ENCODE results near the gene TRAPPC4.

Gene TRAPPC4

GRCh38 chr11:119051440-119052162 lies 33.0 kb downstream of the TRAPPC4 start:
- no peak overlapping the region for H3K27ac ChIP-seq (replicated peaks)
- DNase-seq (ENCODE audit: low read depth in 1 of 2, low spot score in 1 of 2): no peak
- TF ChIP-seq CTCF (IDR thresholded peaks at IDR 0.05; ENCODE audit: insufficient read depth, low read length) (no peak), REST (IDR thresholded peaks at IDR 0.05; ENCODE audit: insufficient replicate concordance, low read depth) (no peak), SPI1 (IDR thresholded peaks at IDR 0.05; ENCODE audit: borderline replicate concordance, low read depth) (no peak)
- no peaks in the 10 kb centered on the region for H3K27me3 ChIP-seq (ENCODE audit: insufficient read depth, poor library complexity, severe bottlenecking)
- H3K4me3 ChIP-seq (replicated peaks; ENCODE audit: insufficient read depth, low read length): no peak overlapping the region

- TF ChIP-seq GABPA (IDR thresholded peaks at IDR 0.05; ENCODE audit: low read depth) (no peak), SPI1 (IDR thresholded peaks at IDR 0.05; ENCODE audit: borderline replicate concordance, low read depth) (no peak), CTCF (IDR thresholded peaks at IDR 0.05; ENCODE audit: insufficient read depth, low read length) (no peak), REST (IDR thresholded peaks at IDR 0.05; ENCODE audit: insufficient replicate concordance, low read depth) (no peak), POLR2AphosphoS5 (IDR thresholded peaks at IDR 0.05; ENCODE audit: low read depth) (no peak)
- H3K27me3 ChIP-seq (ENCODE audit: insufficient read depth, poor library complexity, severe bottlenecking): no peaks in the 10 kb centered on the region
- no peak overlapping the region for H3K4me3 ChIP-seq (replicated peaks; ENCODE audit: insufficient read depth, low read length)
- no peak for DNase-seq (ENCODE audit: low read depth in 1 of 2, low spot score in 1 of 2)
- no peak overlapping the region for H3K27ac ChIP-seq (replicated peaks)
Measured at GRCh38 chr11:119052163-119052814, 33.7 kb downstream of the TRAPPC4 start.

GRCh38 chr11:119054418-119054817 lies 35.9 kb downstream of the TRAPPC4 start:
- no peak overlapping the region for H3K27ac ChIP-seq (replicated peaks)
- H3K27me3 ChIP-seq (ENCODE audit: insufficient read depth, poor library complexity, severe bottlenecking): no peaks in the 10 kb centered on the region
- no peak for DNase-seq (ENCODE audit: low read depth in 1 of 2, low spot score in 1 of 2)
- no peak for TF ChIP-seq CTCF (IDR thresholded peaks at IDR 0.05; ENCODE audit: insufficient read depth, low read length)
- H3K4me3 ChIP-seq (replicated peaks; ENCODE audit: insufficient read depth, low read length): no peak overlapping the region

Data from HL-60 (cell line).